Measurements from ENCODE around the gene SEH1L. TPM values are rescaled to one million over a fixed set of nuclear protein-coding genes. Genes with fewer than 3 reads are reported as not detected.
A peak's percentile ranks its signal among the peaks of the same experiment; 100 is the strongest.
"Not testable (repeated sequence)": the region's sequence is repeated elsewhere in the genome, so short reads cannot be mapped to it uniquely, and the experiment has no call there.

The SEH1L gene
- total RNA-seq, 1 donor from 2014 or later: 27.0 TPM

DNA sequence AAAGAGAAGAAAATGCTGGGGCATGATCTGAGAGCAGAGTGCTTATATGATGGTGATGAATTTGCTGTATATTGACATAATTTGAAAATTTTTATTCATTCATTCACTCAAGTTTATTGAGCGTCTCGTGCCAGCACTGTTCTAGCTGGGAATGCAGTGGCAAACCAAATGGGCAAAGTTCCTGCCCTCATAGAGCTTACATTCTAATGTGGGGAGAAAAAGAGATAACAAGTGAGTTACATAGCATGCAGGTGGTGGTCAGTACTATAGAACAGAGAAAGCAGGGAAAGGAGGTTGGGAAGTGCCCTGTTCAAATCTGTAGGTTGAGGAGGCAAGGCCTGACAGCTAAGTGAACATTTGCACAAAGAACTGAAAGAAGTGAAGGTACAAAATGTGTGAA is 47.6 kb downstream of the SEH1L start:
- DNase-seq (ENCODE audit: low read depth): no peak

DNA sequence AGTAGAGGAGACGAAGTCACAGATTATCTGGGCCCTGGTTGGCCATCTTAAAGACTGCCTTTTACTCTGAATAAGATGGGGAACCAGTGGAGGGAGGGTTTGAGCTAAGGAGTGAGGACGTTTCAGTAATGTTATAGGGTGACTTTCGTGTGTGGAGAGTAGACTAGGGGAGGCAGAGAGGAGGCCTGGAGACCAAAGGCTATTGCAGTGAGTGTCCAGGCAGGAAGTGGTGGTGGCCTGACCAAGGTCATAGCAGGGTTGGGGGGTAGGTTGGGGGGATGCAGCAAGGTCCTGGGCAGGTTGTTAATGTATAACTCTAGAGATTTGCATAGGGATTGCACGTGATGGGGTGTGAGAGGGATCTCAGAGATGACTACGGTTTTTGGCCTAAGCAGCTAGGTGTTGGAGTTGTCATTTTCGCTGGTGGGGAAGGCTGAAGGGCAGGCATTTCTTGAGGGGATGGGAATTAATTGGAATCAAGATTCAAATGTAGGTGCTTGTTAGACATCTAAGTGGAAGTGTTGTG is 48.2 kb downstream of the SEH1L start:
- no peak for DNase-seq (ENCODE audit: low read depth)

DNA sequence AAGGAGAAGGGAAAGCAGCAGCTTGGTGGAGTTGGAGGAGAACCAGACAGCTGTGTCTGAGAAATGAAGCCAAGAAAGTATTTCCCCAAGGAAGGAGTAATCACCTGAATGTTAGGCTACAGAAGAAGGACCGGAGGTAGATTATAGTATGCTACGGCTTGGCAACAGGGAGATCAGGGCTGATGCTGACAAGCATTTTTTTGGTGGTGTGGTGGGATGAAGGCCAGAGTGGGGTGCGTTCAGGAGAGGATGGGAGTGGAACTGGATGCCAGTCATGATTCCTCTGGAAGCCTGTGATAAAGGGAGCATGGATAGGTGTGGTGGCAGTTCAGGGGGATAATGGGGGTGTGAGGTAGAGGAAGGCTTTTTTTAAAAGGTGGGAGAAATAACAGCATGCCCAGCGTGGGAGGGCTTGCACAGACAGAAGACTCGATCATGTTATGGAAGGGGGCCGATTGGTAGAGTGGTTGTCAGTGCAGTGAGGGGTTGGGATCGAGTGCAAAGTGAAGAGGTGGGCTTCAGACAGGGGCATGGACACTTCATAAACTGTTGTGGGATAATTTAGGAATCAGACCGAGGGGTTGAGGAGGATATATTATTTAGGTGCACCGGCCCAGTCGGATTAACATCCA is 49.0 kb downstream of the SEH1L start:
- DNase-seq (ENCODE audit: low read depth): no peak

DNA sequence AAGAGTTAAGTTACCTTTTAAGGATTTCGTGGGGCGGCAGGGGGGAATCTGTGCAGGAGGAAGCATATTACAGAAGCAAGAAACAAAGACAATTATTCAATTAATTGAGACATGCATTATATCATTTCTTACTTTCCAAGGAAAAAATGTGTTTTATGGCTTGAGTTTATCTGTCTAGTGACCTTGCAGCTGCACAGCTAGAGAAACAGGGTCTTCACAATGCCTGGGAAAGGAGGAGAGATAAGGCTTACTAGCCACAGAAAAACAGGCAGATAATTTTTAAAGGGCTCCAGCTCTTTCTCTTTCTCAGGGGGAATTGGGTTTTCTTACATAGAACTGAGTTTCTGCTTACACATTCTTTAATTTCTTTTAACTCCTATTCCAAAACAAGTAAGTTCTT is 49.5 kb downstream of the SEH1L start:
- DNase-seq (ENCODE audit: low read depth): not testable (repeated sequence)

DNA sequence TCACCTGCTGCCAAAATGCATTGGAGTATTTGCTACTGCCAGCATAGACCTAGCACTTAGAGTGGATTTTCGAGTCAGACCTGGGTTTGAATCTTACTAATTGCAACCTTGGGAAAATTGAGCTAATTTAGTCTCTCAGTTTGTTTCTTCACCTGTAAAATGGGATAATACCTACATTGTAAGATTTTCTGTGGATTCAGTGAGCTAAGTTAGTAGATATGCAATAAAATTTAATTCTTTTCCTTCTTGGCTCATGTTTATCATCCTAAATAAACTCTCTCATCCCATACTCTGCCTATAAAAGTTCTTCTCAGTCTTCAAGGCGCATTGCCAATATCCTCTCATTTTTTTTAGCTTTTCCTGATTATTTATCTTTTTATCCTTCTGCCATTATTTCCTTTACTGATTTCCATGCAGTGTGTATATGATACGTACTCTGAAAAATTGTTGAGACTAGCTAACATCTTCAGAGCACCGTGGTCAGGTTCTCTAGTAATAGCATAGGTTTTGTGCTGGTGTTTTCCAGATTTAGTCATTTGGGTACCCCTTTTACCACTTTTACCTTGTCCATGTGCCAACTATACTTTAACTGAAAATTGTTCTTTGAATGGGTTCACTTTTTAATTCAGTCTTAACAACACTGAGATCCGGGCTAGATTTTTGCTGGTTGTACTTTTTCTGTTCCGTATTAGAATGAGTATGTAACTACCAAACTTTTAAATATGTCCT is 50.7 kb downstream of the SEH1L start:
- DNase-seq (ENCODE audit: low read depth): no peak

DNA sequence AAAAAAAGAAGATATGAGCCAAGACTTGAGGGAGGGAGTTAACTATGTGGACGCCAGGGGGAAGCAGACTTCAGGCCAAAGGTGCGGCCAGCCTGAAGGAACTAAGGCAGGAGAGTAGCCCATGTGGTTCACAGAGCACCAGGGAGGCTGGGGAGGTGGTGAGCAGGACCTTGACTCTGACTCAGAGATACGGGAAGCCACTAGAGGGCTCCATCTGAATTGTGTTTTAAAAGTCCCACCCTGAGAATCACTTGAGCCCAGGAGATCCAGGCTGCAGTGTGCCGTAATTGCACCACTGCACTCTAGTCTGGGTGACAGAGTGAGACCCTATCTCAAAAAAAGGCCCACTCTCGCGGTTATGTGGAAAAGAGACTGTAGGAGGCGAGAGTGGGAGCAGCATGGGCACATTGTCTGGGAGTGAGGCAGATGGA is 55.7 kb downstream of the SEH1L start:
- DNase-seq (ENCODE audit: low read depth): peak; percentile 26

DNA sequence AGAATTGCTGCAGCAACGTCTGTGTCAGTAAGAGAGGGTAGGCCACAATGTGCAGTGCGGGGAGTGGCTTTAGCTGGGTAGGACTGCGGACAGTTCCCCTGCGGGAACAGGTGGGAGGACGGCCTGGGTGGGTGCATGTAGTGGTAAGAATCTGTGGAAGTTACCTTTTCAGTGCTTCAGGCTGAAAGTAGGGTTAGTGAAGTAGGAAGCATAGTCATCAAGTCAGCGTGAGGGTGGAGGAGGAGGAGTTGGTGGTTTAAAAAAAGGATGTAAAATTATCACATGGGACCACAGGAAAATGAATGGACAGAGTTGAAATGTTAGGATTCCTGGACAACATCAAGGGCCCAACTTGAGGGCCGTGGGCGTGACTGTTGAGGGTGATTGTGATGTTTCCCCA is 56.6 kb downstream of the SEH1L start:
- DNase-seq (ENCODE audit: low read depth): no peak

DNA sequence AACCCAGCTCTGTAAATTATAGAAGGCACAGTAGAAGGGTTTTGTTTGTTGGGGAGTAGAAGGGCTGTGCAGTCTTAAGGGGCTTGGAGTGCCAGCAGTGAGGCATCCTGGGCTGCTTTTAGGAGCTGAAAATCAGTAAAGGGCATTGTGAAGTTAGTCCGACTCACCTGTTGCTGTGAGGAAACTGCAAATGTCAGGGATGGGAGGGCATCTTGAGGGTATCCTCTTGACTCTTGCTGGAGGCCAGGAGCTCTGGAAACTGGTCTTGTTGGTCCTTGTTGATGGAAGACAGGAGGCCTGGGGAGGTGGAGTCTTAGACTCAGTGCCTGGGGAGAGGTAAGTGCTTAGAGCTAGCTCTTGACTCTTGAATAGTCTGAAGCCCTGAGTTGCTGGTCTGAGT is 57.5 kb downstream of the SEH1L start:
- DNase-seq (ENCODE audit: low read depth): no peak

DNA sequence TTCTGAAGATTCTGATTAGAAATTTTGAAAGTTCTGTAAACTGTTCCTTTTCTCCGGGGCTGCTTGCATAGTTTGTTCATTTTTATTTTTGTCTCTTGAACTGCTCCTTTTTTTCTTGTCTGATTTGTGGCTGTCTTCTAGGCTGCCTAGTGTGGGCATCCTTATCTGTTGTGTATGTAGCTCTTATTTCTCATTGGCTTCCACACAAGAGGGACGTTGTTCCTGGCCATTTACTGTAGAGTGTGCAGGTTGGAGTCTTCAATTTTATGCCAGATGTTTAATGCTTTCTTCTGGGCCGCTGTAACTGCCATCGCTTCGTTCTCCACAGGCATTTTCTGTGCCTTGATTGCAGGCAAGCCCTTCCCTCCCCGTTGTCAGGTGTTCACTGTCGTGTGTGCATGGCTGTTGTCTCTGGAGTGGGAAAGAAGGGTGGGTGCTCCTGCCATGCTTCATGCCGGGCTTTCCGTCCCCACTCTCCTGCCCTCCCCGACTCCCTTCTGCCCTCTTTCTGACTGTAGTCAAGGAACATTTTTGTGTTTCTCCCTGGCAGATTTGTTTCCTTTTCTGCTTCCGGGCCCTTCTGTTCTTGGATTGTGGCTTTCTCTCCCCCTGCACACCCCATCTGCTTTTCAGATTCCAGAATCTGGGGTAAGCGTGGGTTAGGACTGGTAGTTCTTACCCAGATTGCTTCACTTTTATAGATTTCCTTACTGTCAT is 58.9 kb downstream of the SEH1L start:
- peak; percentile 45 for DNase-seq (ENCODE audit: low read depth)

DNA sequence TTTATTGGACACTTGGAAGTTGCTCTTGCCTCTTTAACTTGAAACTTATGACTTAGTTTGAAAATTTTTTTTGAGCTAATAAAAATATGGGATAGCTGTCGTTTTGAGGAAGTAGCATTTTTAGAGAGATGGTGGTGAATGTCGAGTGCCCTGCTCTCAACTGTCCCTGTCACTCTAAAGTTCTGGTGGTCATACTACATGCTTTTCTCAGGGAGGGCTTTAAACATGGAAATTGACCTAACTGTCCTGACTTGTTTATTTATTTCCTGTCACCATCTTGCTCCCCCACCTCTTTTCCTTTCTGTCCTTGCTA is 59.4 kb downstream of the SEH1L start:
- DNase-seq (ENCODE audit: low read depth): peak; percentile 55

DNA sequence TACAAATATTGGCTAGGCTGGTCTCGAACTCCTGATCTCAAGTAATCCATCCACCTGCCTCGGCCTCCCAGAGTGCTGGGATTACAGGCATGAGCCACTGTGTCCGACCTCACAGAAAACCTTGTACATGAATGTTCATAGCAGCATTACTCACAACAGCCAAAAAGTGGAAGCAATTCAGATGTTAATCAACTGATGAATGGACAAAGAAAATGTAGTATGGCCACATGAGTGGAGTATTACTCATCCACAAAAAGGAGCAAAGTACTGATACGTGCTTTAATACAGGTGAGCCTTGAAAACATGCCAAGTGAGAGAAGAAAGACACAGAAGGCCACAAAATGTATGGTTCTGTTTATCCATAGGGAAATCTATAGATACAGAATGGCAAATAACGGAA is 63.9 kb downstream of the SEH1L start:
- DNase-seq (ENCODE audit: low read depth): no peak

DNA sequence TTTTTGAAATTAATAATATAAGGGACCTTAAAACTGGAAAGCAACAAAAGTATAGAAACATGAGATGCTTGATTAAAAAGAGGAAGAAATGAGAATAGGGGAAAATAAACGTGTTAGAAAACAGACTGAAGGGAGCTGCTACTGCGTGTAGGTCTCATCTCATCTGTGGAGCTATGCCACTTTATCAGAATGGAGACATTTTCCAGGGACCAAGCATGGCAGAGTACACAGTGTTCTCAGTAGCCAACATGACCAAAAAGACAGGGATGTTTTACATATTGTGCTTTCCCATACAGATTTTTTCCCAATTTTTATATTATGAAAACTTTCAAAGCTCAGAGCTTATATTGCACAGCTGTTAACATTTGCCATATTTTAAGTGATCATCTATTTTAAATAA is 66.4 kb downstream of the SEH1L start:
- DNase-seq (ENCODE audit: low read depth): no peak

DNA sequence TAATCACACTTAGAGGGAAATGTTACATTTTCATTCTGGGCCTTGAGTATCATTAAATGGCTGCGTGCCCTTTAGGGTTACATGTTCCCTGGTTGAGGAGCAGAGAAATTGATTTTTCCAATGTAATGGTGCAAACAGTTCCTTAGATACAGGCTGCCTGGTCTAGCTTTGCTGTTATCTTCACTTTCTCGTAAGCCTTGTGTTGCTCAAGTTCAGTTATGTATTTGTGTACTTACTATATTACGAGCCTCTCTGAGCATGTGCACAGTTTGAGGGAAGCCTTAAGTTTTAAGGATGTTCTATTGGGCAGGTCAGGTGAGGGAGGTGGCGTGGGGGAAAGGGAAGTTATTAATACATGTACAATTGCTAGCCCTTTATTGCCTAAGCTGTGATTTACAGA is 67.0 kb downstream of the SEH1L start:
- no peak for DNase-seq (ENCODE audit: low read depth)

DNA sequence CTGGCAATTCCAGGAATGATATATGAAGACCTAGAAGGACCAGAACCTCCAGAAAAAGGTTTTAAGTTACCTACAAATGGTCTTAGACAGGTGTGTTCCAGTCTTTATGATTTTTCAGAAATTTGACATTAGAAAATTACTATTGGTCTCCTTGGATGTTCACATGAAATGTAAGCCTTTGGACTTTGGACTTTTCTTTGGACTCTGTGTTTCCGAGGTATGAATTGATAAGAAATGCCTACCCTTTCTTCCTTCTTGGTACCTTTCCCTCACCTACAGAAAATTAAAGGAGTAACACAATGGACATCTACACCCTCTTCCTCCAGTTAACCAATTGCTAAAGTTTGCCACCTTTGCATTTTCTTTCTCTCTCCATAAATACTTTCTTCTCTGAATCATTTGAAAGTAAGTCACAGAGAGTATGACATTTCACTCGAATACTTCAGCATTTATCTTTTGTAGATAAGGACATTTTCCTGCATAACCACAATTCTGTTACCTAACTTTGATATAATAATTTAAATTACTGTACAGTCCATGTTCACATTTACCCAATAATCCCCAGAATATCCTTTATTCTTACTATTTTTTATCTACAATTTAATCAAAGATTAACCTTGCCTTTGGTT is 69.5 kb downstream of the SEH1L start:
- DNase-seq (ENCODE audit: low read depth): no peak

DNA sequence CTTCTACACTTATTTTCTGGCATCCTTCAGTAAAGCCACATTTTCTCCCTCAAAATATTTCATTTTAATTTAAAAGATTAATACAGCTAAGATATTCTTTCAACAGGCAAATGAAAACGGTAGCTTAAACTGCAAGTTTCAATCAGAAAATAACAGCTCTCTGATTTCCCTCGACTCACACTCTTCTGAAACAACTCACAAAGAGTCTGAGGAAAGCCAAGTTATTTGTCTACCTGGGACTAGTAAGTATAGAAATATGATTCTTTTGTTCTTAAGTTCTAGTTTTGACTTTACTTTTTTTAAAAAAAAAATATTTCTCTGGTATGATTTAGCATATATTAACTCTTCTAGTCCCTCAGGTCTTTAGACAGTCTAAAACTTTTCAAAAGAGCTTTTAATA is 70.6 kb downstream of the SEH1L start:
- DNase-seq (ENCODE audit: low read depth): no peak

DNA sequence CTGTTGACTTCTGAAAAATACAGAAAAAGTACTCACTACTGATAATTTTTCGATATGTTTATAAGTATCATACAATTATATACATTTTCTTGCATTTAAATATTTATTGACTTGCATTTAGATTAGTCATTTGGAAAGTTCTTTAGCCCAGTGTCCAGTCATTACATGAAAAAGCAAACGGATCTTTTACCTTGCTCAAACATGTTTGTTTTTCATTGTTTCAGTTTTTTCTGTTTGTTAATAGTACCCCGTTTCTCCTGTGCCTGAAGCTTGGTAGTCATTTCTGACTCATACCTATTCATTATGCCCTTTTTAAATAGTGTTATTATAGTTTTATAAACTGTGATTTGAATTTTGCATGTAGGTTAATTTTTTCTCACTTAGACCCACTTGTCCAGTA is 71.5 kb downstream of the SEH1L start:
- DNase-seq (ENCODE audit: low read depth): no peak

DNA sequence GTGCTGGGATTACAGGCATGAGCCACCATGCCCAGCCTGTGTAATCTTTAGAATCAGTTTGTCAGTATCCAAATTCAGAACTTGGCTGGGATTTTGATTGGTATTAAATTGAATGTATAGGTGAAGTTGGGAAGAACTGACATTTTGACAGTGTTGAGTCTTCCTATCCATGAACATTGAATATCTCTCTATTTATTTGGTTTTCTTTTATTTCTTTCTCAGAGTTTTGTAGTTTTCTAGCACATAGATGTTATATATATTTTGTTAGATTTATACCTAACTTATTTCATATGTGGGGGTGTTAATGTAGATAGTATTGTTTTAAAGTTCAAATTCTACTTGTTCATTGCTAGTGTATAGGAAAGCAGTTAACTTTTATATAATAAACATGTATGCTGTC is 74.8 kb downstream of the SEH1L start:
- DNase-seq (ENCODE audit: low read depth): no peak

DNA sequence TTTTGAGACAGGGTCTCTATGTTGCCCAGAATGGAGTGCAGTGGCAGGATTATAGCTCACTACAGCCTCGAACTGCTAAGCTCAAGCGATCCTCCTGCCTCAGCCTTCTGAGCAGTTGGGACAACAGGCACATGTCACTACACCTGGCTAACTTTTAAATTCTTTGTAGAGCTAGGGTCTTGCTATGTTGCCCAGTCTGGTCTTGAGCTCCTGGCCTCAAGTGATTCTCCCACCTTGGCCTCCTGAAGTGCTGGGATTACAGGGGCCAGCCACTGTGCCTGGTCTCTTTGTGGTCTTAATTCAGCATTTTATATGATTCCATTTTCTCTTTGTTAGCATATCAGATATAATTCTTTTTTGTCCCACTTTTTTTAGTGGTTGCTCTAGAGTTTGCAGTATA is 77.4 kb downstream of the SEH1L start:
- no peak for DNase-seq (ENCODE audit: low read depth)

DNA sequence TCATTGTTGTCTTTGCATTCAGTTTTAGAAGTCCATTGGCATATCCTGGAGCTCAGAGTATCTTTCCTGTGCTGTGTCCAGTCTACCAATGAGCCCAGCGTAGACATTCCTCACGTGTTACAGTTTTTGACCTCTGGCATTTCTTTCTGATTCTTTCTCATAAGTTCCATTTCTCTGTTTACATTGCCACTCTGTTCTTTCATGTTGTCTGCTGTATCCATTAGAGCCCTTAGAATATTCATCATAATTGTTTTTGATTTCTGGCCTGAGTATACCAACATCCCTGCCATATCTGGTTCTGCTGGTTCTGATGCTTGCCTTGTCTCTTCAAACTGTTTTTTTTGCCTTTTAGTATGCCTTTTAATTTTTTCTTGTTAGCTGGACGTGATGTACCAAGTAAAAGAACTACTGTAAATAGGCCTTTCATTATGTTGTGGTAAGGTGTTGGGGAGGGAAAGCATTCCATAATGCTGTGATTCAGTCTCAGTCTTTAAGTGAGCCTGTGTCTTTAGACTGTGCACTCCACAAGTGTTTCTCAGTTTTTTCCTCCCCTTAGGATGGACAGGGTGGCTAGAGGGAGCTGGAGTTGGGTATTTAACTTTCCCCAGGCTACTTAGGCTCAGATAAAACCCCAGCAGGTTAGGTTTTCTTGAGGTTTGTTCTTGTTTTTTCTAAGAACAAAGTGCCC is 78.9 kb downstream of the SEH1L start:
- DNase-seq (ENCODE audit: low read depth): no peak

DNA sequence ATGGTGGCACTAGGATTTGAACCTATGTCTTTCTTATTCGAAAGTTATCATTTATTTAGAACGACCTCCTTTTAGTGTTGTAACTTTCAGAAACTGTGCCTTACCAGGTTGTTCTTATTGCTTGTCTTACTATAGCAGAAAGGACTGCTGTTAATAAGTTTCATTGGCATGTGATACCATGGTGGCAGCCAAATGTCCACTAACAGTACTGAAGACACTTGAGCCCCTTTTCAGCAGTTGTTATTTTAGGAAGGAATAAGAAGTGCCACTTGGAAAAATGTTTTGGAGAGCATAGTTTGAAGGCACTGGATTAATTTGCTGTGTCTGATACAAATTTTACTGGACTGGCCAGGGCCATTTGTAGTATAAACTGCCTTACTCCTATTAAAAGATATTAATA is 81.1 kb downstream of the SEH1L start:
- DNase-seq (ENCODE audit: low read depth): peak; percentile 26

DNA sequence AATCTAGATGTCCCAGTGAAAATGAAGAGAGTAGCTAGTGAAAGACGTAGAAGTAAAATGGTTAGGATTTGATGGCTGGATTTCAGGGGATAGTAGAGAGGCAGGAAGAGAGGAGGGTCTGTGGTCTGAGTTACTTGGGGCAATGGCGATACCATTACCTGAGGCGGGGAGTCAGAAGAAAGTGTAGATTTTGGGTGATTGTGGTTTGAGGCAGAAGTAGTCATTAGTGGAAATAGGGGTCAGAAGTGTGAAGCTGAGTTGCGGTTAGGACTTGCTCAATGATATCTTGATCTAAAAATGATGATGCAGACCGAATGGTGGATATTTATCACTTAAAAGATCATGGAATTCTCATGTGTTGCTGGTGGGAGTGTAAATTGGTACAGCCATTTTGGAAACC is 84.4 kb downstream of the SEH1L start:
- DNase-seq (ENCODE audit: low read depth): no peak
